ENCODE data around the gene ADAMTS12.
"Not testable (repeated sequence)": the region's sequence is repeated elsewhere in the genome, so short reads cannot be mapped to it uniquely, and the experiment has no call there.

Gene ADAMTS12

DNA sequence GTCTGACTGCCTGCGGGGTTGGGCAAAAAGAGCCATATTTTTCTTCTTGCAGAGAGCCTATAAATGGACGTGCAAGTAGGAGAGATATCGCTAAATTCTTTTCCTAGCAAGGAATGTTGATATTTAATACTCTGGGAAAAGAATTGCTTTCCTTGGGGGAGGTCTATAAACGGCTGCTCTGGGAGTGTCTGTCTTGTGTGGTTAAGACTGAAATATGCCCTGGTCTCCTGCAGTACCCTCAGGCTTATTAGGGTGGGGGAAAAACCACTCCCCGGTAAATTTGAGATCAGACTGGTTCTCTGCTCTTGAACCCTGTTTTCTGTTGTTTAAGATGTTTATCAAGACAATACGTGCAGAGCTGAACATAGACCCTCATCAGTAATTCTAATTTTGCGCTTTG is 14.5 kb upstream of the ADAMTS12 start:
- not testable (repeated sequence) for DNase-seq (ENCODE audit: low read depth)

DNA sequence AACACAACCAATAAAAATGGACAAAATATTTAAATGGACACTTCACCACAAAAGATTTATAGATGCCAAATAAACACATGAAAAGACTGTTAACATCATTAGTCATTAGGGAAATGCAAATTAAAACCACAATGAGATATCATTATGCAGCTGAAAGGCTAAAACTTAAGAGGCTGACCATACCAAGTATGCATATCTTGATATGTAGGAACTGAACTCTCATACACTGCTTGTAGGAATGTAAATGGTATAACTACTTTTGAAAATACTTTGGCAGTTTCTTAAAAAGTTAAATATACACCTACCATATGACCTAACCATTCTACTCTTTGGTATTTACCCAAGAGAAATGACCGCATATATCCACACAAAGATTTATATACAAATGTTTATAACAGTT is 13.6 kb upstream of the ADAMTS12 start:
- no peak for DNase-seq (ENCODE audit: low read depth)

DNA sequence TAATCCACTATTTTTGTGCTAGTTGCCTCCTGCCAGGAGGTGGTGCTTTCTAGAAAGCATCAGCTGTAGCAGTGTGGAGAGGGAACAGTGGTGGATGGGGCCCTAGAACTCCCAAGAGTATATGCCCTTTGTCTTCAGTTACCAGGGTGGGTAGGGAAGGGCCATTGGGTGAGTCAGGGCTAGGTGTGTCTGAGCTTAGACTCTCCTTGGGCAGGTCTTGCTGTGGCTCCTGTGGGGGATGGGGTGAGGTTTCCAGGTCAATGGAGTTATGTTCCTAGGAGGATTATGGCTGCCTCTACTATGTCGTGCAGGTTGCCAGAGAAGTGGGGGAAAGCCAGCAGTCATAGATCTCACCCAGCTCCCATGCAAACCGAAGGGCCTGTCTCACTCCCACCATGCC is 11.3 kb upstream of the ADAMTS12 start:
- DNase-seq (ENCODE audit: low read depth), result no peak

DNA sequence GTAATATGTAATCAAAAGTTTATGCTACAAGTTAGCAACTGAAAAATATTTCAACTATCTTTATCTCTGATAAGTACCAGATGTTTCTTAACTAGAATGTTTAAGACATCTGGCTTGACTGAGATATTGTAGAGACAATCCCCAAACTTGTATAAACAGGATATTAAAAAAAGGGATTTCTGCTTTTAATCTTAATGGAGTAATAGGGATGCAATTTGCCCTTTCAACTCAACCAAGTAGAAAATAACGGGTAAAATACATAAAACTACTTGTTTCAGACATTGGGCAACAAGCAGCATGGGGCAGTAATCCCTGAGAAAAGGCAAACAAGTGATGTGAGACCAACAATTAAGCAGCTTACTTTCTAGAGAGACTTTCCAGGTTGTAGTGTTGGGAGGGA is 9.4 kb upstream of the ADAMTS12 start:
- DNase-seq (ENCODE audit: low read depth), result peak; percentile 19

DNA sequence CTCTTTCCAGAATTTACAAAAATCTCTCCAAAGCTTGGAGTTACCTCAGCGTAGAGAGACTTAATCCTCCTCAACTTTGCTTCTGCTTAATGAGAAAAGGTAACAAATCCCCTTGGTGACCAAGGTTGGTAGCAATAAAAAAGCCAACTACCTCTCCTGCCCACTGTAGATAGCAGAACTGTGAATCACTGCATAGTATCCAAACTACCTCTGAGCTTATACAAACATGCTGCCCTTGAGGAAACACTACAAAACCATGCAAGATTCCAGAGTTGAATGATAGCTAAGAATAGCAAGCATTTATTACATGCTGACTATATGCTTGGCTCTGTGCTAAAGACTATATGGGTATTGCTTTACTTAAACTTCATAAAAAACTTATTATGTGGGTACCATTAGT is 2.8 kb upstream of the ADAMTS12 start:
- DNase-seq (ENCODE audit: low read depth), result peak; percentile 49

DNA sequence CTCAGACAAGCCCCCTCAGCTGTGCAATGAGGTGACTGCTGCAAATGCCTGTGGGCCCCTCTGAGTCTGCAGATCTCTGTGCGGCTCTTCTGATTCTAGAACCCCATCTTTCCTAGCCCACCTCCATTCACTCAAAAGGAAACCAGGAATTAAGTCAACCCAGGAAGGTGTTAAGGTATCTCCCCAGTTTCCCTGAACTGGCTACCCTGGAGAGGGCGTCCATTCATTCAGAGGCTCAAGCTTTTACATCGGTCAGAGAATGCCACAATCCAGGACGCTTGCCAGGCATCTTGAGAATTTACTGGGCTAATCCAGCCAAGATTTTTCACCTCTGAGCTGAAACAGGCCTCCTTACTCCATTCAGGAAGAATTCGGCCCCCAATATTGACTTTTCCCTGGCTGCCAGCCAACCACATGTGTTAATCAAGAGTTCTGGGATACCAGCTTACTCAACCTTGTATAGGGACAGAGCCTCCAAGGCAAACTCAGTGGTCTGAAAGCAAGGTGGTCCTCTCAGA is 889 bp upstream of the ADAMTS12 start:
- DNase-seq (ENCODE audit: low read depth), result peak; percentile 98

DNA sequence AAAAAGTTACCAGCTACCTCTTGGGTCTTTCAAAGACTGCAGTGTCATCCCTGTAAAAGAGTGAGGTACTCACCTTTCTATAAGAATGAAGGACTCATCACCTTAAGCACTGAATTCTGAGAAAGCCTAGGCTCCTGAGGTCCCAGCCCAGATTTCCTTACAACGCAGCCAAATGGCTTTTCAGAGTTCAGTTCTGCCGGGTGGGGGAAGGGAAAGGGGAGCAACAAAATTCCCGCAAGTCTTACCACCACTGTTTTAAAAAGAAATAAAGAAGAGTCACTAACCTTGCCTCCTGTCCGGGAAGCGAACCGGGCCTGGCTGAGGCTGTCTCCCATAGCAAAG is 373 bp downstream of the ADAMTS12 start:
- DNase-seq (ENCODE audit: low read depth), result no peak

DNA sequence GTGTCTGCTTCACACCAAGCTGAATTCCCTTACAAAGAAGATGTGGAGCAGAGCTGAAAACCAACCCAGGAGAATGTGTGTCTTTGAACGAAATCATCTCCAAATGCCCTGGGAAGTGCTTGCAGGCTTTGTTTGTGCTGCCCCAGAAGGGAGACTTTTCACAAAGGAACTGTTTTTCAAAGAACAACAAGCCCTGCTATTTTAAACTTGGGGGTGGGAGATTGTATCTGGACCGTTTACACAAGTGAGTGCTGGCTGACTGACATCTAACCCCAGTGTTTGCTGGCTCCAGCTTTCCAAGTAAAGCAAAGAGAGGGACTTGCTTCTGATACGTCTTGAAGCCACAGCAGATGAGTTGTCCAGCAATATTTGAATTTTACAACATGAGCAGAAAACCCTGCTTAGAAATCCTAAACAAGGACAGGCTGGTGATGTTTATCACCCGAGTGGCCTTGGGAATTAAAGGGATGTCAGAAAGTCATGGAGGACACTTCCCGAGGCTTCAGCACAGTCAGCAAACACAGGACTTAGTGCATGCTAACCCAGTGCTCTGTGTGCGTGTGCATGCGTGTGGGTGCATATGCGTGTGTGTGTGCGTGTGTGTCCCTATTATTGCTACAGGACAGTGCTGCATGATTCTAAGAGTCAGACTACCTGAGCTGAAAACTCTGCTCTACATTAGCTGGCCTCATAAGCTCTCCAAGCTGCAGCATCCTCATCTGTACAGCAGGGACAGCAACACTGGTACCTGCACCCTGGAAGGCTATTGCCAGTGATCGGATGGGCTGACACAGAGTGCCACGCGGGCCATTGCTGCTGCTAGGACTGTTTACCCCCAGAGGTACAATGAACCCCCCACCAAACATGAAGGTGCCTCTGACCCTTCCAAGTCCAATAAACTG is 1.4 kb downstream of the ADAMTS12 start:
- DNase-seq (ENCODE audit: low read depth), result peak; percentile 30

DNA sequence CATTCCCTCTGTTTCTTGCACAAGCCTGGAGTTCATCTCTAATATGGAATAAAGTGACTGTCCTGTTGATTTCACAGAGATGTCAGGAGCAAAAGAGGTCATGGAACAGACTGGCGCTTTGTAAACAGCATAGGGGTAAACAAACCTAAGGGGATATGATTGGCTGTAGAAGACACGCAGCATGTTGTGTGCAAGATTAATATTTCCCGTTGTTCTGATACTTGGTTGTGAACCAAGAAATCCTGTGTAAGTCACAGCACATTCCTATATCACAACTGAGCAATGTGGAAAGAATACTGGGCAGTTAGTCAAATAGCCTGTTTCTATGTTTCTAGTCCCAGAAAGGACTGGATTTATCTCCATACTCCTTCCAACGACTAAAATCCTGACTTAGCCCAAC is 3.2 kb downstream of the ADAMTS12 start:
- no peak for DNase-seq (ENCODE audit: low read depth)

DNA sequence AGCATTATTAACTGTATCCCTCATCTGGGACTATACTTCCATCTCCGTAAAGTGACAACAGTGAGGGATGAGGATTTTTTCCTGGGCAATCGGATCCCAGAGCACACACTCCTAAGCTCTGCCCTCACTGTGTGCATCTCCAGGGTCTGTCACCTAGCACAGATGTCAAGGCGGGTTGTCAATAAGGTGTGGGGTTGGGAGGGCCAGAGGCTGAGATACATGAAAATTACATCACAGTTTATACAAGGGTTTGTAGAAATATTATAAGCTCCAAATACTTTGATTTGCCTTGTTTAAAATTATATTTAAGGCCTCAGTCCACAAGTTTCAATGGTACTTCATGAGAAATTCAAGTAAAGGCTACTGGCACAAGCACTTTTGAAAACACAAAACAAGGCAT is 4.5 kb downstream of the ADAMTS12 start:
- DNase-seq (ENCODE audit: low read depth), result no peak

DNA sequence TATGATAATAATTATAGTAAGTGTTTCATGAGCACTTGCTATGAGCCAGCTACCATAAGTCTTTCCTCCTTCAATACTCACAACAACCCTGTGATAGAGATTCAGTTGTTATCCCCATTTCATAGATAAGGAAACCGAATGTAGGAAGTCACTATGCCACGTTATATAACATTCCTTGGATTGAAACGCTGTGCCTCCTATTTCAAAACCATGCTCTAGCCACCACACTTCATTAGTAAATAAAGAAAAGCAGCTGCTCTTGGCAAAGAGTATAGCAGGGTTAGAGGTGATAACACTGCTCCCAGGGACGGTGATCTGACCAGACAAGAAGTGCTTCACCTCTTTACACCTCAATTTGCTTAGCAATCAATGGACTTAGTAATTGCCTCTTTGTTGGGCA is 5.5 kb downstream of the ADAMTS12 start:
- DNase-seq (ENCODE audit: low read depth), result no peak

DNA sequence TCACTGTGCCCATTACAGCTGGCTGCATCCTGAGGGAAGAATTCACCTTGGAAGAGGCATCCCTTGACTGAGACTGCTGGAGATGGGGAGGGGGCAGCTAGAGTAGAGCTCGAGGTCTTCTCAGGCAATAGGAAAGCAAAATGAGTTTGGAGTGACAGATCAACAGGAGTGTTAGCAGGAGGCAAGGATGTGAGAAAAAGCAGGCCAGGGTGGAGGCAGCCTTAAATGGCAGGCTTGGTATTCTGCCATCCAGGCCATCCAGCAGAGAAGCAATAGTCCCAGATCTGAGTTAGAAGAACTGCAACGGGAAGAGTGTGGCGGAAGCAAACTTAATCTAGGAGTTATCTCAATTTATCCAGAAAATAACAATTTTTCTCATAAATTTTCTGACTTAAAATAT is 6.1 kb downstream of the ADAMTS12 start:
- no peak for DNase-seq (ENCODE audit: low read depth)

DNA sequence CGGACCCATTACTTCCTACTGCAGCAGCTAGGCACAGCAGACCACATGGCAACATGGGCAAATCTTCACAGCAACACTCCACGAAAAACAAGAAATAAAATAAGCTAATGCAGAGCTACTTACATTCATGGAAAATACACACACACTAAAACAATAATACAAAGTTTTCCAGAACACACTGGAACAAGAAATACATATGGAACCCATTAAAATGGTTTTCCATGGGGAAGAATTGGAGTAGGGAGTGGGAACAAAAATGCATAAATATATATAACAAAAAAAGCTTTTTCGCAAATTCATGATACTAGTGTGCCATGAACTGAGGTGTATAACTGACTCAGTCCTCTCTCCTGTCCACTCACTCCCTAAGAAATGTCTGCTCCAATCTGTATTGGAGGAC is 8.3 kb downstream of the ADAMTS12 start:
- no peak for DNase-seq (ENCODE audit: low read depth)

DNA sequence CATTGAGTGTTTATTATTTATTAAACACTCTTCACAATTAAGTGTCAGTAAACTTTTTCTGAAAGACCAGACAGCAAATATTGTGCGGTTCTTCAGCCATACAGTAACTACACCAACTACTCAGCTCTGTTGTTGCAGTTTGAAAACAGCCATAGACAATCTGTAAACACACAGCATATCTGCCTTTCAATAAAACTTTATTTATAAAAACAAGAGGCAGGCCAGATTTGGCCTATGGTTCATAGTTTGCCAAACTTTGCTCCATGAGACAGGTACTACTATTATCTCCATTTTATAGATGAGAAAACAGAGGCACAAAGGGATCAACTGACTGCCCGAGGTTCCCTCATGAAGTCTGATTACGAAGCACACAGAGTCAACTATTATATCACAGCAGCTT is 11.5 kb downstream of the ADAMTS12 start:
- no peak for DNase-seq (ENCODE audit: low read depth)

DNA sequence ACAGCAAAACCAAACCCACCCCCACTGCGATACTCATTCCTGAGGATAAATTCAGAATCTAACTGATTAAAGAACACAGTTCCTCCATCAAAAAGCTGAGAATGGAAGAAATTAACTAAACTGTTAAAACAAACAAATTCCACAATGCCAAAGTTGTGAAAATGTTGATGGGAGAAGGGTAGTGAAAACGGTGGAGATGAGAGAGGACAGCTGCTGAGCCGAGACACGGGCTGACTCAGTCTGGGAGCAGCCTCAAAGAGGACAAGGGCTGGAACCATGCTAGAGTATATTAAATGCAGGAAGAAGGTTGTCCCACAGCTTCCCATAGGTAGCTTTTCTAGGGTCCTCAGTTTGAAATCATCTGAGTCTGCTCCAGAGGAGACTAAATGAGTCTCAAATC is 14.3 kb downstream of the ADAMTS12 start:
- DNase-seq (ENCODE audit: low read depth), result no peak

DNA sequence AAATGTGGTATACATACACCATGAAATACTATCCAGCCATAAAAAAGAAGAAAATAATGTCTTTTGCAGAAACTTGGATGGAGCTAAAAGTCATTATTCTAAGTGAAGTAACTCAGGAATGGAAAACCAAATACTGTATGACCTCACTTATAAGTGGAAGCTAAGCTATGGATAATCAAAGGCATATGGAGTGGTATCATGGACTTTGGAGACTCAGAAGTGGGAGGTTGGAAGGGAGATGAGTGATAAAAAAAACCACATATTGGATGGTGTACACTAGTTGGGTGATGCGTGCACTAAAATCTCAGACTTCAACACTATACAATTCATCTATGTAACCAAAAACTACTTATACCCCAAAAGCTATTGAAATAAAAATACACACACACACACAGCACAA is 24.5 kb downstream of the ADAMTS12 start:
- no peak for DNase-seq (ENCODE audit: low read depth)

DNA sequence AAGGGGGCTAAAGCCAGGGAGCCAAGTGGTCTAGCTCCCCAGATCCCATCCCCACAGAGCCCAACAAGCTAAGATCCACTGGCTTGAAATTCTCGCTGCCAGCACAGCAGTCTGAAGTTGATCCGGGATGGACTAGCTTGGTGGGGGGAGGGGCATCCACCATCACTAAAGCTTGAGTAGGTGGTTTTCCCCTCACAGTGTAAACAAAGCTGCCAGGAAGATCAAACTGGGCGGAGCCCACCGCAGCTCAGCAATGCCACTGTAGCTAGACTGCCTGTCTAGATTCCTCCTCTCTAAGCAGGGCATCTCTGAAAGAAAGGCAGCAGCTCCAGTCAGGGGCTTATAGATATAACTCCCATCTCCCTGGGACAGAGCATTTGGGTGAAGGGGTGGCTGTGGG is 32.6 kb downstream of the ADAMTS12 start:
- DNase-seq (ENCODE audit: low read depth), result not testable (repeated sequence)

DNA sequence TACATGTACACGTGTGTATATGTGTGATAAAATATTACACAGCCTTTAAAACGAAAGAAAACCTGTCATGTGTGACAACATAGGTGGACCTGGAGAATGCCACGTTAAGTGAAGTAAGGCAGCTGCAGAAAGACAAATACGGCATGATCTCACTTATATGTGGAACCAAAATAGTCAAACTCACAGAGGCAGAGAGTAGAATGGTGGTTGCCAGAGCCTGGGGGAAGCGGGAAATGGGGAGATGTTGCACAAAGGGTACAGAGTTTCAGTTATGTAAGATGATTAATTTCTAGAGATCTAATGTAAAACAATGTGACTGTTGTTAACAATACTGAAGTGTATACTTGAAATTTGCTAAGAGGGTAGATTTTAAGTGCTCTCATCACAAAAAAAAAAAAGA is 34.8 kb downstream of the ADAMTS12 start:
- DNase-seq (ENCODE audit: low read depth), result no peak

DNA sequence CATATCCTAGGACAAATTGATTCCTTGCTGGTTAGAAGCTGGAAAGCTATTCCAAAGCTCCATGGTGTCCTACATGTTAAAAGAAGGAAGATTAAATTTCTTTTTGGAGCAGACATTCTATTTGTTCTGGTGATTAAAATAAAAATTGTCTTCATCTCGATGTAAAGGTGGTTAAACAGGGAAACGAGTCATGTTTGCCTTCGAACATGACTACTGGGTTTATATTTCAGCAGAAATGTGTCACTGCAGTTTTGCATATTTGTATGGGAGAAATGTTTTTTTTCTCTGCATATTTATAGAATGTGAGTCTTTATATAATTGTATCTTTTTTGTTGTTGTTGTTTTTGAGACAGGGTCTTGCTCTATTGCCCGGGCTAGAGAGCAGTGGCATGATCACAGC is 36.4 kb downstream of the ADAMTS12 start:
- DNase-seq (ENCODE audit: low read depth), result no peak

DNA sequence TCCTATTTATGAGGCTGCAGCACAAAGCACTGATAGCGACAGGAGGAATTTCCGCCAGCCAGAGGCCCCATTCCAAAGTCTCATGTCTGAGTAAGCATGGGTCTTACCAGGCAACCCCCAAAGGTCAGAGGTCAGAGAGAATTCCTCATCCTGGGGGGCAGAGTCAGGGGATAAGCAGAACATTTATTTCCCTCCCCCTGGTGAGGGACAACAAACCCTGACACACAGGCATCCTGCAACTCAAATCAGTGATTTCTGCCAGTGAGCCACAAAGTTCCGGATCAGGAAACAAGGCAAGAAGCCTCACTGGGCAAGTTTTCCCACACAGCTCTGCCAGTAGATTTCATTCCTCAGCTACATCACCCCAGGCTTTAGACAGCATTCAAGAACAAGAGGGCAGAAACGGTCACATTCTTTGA is 37.0 kb downstream of the ADAMTS12 start:
- no peak for DNase-seq (ENCODE audit: low read depth)

DNA sequence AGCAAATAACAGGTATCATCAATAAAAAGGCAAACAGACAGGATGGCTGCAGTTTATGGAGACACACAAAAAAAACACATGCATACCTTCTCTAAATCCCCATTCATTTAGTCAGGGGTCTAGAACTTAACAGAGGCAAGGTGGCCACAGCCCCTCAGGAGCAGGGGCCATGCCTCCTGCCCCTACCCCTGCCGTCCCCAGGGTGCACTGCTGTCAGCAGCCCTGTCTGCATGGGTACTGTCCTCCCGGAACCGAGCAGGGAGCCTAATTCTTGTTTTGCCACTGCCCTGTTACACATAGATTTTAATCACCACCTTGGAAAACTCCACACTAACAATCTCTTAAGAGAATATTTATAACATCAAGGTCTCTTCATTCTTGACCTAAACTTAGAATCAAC is 39.0 kb downstream of the ADAMTS12 start:
- no peak for DNase-seq (ENCODE audit: low read depth)

DNA sequence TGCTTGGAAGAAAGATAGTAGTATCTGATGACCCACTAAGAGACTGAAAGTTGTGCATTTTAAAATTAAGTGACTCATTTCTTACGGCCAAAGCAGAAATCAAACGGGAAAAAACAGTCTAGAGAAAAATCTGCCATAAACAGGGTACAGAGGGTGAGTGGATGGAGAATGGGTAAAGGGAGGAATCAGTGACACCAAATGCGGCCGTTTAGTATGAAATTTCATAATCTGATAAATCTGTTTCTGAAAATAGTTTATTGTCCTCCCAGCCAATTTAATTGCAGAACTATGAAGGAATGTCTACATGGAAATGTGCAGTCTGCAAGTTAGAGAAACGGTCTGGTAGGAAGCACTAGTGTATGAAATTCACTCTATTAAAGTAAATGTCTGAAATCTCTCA is 39.5 kb downstream of the ADAMTS12 start:
- no peak for DNase-seq (ENCODE audit: low read depth)

DNA sequence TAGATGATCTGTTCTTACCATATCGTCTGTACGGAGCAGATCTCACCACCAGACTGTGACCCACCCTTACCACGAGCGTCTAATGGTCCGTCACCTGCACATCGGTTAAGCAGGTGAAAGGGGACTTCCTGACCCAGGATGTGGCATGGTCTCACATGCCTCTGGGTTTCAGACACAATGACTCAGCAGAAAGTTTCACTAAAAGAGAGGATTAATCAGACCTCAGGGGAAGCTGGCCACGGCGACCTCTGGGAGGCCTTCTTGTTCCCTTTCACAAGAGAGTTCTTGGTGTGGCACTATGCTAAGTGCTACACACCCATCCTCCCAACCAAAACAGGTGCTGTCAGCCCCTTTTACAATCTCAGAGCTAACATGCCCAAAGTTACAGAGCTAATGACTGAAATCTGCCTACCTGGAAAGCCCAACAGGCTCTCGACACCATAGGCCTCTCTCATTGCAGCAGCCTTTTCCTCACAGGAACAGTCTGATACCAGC is 41.6 kb downstream of the ADAMTS12 start:
- no peak for DNase-seq (ENCODE audit: low read depth)

DNA sequence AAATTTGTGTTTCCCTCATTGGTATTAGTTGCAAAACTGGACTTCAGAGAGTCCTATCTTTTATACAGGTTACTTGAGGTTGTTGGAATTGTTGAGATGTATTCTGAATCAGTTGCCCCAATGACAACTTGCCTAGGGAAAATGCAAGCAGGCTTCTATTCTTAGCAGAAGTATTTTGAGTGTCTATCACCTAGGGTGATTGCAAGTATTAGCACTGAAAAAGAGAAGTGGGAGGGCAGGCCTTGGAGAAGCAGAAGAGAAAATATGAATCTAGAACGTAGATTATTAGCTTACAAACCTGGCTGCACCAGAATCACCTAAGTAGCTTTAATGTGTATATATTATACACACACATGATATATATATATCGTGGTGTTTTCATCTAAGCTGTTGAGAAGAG is 43.2 kb downstream of the ADAMTS12 start:
- no peak for DNase-seq (ENCODE audit: low read depth)

All from HS-5 (cell line).